Stimulated activated CD8-positive, alpha-beta memory T cell treated with anti-CD3 and anti-CD28 coated beads, Interleukin-7, amount 100 ng/mL, for 4 hours (primary cell): ENCODE data around the gene RNGTT.
"Not testable (repeated sequence)": the region's sequence is repeated elsewhere in the genome, so short reads cannot be mapped to it uniquely, and the experiment has no call there.

ENCODE experiments used
- DNase-seq, 2 donors: peaks; one replicate each; pipeline ENCODE4 v3.0.0-alpha.2; 2020; ENCODE audit warnings: low read depth in 2 of 2

The RNGTT gene

DNA sequence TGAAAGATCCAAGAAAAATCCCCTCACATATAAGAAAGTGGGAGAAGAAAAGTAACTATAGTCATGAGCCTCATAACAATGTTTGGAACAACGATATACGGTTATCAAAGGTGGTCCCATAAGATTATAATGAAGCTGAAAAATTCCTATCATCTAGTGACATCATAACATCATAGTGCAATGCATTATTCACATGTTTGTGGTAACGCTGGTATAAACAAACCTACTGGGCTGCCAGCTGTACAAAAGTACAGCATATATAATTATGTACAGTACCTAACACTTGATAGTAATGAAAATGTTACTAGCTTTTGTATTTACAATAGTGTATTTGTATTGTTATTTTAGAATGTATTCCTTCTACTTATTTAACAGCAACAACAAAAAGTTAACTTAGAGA is 240.7 kb downstream of the RNGTT start:
- DNase-seq: no peak

DNA sequence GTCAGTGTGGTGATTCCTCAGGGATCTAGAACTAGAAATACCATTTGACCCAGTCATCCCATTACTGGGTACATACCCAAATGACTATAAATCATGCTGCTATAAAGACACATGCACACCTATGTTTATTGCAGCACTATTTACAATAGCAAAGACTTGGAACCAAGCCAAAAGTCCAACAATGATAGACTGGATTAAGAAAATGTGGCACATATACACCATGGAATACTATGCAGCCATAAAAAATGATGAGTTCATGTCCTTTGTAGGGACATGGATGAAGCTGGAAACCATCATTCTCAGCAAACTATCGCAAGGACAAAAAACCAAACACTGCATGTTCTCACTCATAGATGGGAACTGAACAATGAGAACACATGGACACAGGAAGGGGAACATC is 247.0 kb downstream of the RNGTT start:
- DNase-seq: not testable (repeated sequence)

DNA sequence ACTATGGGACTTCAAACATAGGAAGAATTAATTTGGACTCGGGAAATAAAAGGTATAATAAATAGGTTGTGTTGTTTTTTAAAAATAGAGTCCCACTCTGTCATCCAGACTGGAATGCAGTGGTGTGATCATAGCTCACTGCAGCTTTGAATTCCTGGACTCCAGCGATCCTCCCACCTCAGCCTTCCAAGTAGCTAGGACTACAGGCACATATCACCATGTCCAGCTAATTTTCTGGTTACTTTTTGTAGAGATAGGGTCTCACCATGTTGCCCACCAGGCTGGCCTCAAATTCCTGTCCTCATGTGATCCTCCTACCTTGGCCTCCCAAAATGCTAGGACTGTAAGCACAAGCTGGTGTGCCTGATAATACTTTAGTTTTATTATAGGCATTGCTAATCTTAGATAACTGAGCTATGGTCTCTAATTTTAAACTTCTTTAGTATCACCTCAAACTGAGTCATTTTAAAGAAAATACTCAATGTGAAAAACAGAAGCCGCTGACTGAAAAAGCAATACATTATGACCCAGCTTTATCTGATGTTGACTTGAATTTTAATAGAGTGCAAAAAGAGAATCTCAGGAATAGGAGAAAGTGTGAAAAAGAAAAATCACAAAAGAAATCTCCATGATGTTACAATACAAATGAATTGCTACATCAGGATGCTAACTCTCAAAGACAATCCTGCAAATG is 251.0 kb downstream of the RNGTT start:
- DNase-seq: no peak

DNA sequence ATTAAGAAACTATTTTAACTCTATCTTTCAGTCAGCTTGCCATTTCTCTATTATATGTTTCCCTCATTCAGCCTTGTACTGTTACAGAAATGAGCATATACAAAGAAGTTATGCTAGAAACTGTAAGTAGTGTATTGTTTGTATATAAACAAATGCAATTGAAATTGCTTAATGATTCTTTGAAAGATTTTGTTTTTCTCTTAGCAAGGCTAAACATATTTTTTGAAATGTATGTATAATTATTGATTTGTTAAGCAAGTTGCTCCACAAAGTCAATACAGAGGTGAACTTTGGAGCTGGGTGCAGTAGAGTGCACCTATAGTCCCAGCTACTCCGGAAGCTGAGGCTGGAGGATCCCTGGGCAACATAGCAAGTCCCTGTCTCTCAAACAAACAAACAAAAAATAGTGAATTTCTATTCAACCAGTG is 253.6 kb downstream of the RNGTT start:
- no peak for DNase-seq

DNA sequence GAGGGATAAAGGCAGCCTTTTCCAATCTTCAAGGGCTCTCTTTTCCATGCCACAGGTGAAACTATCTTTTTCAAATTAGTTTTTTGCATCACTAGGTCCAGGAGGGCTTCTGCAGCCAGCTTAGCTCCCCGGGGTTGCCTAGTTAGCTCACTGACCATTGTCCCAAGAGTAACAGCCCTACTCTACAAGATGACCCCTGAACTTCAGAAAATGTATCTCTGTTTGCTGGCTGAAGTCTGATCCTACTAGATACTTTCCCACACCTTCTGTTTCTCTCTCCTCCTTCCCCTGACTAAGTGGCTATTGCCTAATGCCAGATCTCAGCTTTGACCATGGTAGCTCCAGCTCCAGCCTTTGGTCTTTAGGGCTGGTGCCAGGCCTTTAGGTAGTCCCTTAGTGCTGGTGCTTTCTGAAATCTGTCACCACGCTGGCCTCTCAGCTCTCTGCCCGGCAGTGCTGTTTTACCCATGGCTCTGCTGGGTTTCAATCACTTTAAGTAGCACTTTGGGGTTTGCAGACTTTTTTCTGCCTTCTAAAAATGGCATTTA is 255.1 kb downstream of the RNGTT start:
- no peak for DNase-seq

DNA sequence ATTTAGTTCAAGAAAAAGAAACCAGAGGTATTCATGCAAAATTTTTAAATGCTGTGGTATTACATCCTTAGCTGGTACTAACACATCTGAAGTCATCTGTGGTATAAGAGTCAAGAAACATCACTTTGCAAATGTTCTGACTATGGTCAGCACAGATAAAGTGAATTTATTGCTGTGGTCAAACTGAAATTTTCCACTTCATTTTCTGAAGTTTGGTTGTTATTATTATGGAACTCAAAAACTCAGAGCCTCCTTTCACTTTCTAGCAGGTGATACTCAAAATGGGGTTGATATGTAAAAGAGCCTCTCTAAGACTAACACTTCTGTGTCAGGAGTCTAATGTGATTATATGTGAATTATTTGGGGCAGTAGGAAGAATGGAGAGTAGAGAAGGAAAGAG is 257.8 kb downstream of the RNGTT start:
- no peak for DNase-seq

DNA sequence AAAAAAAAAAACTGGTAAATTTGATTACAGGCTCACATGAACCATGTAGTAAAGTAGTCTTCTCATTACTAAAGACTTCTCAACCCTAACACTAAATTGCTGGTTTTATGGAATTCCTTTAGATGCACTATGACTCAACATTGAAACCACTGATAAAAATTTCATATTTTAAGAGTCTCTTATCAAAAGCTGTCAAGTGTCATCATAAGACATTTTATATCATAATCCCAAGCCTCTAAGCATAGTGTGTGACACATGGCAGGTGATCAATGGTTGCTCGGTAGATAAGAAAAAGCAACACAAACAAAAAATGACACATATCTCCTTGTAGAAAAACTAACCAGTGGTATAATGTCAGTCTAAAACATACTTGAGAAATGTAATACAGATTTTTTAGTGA is 258.4 kb downstream of the RNGTT start:
- DNase-seq: no peak

DNA sequence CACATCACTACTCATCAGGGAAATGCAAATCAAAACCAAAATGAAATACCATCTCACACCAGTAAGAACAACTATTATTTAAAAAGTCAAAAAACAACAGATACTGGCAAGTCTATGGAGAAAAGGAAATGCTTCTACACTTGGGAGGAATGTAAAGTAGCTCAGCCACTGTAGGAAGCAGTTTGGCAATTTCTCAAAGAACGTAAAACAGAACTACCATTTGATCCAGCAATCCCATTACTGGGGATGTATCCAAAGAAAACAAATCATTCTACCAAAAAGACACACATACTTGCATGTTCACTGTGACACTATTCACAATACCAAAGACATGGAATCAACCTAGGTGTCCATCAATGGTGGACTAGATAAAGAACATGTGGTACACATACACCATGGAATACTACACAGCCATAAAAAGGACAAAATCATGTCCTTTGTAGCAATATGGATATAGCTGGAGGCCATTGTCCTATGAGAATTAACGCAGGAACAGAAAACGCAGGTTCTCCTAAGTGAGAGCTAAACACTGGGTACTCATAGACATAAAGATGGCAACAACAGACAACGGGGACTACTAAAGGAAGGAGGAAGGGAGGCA is 260.4 kb downstream of the RNGTT start:
- DNase-seq: no peak

DNA sequence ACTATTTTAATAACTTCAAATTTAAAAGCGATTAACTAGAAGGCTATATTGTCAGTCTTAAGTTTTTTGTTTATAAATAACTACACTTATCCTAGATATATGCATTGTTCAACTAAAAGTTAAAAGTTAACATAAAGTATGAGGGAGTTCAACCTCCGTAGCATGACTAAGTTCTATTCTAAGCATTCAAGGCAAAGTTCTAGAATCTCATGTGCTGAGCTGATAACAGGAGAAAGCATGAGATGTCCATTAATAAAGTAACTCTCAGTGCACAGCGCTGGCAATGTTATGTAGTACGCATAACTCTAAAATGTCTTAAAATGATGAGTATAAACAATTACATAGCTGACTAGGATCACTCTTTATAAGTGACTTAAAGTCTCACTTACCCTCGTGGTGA is 264.8 kb downstream of the RNGTT start:
- no peak for DNase-seq

DNA sequence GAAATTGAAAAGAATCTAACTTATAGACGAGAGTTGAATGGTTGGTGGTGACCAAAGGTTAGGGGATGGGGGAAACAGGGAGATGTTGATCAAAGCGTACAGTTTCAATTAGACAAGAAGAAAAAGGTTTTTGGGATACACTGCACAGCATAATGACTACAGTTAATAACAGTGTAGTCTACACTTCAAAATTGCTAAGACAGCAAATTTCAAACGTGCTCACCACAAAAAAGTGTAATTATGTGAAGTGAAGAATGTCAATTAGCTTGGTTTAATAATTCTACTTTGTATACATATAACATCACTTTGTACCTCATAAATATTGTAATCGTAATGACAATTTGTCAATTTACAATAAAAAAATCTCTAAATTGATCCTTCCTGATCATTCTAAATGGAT is 267.5 kb downstream of the RNGTT start:
- no peak for DNase-seq

DNA sequence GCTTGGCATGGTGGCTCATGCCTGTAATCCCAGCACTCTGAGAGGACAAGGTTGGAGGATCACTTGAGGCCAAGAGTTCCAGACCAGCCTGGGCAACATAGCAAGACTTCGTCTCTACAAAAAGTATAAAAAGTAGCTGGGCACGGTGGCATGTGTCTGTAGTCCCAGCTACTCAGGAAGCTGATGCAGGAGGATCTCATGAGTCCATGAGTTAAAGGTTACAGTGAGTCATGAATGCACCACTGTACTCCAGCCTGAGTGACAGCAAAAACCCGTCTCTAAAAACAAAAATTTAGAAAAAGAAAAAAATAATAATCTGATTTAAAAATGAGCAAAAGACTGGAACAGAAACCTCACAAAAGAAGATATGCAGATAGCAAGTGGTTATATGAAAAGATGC is 279.7 kb downstream of the RNGTT start:
- no peak for DNase-seq

DNA sequence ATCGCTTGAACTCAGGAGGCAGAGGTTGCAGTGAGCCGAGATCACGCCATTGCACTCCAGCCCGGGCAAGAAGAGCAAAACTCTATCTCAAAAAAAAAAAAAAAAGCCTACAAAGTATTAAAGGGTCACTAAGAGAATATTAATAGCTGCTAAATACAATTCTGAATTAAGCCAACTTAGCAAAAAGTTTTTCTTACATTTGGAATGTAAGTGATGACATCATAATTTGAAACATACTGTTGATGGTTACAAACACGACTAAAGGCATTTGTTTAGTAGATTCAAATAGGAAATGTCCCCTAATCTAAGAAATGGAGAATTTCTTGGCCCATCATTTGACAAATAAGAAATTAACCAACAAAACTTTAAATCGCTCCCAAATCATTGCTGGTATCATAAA is 282.8 kb downstream of the RNGTT start:
- no peak for DNase-seq

DNA sequence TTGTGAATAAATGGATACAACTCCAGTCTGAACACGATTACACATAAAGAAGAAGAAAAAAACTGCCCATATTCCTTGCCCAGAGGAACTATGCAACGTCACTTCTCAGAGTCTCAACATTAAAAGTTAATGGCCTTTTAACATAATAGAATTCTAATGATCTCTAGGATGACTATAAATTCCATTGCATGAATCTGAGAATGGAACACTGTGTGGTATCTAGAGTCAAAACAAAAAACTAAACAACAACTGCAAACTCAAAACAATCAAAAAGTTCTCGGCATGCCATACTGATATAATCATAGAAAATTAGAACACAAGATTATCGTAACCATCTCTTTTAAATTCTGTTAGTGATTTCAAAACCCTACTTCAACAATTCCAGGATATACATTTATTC is 283.6 kb downstream of the RNGTT start:
- DNase-seq: no peak

DNA sequence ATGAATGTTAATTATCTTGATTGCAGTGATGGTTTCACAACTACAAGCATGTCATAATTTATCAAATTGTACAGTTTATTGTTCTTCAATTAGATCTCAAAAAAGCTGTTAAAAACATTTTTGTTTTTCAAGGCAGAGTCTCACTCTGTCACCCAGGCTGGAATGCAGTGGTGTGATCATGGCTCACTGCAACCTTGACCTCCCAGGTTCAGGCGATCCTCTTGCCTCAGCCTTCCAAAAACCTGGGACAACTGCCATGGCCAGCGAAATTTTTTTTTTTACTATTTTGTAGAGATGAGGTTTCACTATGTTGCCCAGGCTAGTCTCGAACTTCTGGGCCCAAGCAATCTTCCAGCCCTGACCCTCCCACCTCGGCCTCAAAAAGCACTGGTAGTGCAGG is 286.1 kb downstream of the RNGTT start:
- DNase-seq: no peak

DNA sequence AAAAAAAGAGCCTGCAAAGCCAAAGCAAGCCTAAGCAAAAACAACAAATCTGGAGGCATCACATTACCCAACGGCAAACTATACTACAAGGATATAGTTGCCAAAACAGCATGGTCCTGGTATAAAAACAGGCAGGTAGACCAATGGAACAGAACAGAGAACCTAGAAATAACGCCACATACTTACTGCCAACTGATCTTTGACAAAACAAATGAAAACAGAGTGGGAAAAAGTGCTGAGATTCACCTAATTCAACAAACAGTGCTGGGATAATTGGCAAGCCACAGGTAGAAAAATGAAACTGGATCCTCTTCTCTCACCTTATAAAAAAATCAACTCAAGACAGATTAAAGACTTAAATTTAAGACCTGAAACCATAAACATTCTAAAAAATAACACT is 291.8 kb downstream of the RNGTT start:
- no peak for DNase-seq

DNA sequence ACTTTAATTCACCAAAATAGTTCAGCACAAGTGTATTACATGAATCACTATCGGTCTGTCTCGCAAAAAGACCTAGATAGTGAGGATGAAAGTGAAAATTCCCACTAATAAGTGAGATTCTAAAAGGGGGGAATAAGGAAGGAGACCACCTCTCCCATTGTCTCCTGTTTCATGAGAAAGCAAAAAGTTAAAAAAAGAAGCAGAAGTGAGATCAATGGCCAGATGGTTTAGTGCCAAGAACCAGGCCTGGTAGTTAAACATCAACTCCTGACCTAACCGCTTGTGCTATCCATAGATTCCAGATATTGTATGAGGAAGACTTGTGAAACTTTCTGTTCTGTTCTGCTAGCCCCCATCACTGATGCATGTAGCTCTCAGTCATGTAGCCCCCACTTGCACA is 293.0 kb downstream of the RNGTT start:
- DNase-seq: no peak

DNA sequence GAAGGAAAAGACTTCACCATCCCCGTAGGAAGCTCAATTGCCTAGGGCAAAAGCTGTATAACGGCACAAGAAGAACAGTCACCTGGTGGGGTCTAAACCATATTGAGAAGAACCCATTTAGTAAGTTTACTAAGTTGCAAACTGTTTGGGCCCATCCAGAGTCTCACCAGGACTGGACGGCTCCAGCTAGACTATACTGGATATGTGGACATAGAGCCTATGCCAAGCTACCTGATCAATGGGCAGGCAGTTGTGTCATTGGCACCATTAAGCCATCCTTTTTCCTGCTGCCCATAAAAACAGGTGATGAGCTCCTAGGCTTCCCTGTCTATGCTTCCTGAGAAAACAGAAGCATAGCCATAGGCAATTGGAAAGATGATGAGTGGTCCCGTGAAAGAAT is 293.9 kb downstream of the RNGTT start:
- no peak for DNase-seq

DNA sequence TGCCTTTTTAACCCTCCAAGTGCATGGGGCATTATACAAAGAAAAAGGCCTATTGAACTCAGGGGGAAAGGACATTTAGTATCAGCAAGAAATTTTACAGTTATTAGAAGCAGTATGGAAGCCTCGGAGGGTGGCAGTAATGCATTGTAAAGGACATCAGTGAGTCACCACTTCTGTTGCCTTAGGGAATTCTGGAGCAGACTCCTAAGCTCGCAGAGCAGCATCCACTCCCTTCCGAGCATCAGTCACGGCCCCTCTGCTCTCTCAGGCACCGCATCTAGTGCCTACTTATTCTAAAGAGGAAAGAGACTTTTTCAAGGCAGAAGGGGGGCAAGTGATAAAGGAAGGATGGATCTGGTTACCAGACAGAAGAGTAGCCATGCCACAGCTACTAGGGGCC is 296.5 kb downstream of the RNGTT start:
- no peak for DNase-seq

DNA sequence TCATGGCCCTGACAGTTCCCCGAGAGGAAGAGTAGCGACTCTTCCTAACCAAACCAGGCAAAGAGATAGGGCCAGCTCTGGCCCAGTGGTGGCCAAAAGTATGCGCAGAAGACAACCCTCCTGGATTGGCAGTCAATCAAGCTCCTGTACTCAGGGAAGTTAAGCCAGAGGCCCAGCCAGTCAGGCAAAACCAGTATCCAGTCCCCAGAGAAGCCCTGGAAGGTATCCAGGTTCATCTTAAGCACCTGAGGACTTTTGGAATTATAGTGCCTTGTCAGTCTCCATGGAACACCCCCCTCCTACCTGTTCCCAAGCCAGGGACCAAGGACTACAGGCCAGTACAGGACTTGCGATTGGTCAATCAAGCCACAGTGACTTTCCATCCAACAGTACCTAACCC is 298.3 kb downstream of the RNGTT start:
- DNase-seq: no peak

DNA sequence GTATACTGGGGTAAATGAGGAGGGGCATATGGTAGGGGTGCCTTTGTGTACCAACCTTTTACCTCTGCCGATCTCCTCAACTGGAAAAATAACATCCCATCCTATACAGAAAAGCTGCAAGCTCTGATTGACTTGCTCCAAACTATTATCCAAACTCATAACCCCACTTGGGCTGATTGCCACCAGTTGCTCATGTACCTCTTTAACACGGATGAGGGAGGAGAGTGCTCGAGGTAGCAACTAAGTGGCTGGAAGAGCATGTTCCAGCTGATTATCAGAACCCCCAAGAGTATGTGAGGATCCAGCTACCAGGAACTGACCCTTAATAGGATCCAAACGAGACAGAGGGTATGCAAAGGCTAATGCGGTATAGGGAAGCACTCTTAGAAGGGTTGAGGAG is 299.6 kb downstream of the RNGTT start:
- DNase-seq: no peak

DNA sequence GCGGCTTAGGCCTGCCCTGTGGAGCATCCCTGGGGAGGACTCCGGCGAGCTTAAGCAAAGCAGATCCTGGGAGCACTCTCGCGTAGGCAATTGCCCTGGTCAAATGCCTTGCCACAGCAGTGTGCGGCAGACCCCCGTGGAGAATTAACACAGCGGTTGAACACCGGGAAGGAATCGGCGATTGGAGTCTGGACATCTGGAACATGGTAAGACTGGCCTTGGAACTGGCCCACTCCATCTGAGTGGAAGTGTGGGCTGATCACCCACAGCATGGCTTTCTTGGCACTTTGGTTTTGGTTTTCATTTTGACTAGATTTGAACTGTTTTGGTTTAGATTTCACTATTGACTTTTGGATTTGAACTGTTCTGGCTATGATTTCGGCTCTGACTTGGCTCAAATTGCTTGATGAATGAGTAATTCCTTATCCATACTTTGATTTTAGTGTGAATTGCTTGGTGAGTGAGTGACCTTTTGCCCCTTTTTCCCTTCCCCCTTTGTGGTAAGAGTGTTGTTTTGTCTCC is 300.7 kb downstream of the RNGTT start:
- no peak for DNase-seq

DNA sequence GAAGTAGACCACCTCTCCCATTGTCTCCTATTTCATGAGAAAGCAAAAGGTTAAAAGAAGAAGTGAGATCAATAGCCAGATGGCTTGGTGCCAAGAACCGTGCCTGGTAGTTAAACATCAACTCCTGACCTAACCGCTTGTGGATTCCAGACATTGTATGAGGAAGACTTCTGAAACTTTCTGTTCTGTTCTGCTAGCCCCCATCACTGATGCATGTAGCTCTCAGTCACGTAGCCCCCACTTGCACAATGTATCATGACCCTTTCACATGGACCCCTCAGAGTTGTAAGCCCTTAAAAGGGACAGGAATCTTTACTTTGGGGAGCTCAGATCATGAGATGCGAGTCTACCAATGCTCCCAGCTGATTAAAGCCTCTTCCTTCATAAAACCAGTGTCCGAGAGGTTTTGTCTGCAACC is 301.2 kb downstream of the RNGTT start:
- no peak for DNase-seq

DNA sequence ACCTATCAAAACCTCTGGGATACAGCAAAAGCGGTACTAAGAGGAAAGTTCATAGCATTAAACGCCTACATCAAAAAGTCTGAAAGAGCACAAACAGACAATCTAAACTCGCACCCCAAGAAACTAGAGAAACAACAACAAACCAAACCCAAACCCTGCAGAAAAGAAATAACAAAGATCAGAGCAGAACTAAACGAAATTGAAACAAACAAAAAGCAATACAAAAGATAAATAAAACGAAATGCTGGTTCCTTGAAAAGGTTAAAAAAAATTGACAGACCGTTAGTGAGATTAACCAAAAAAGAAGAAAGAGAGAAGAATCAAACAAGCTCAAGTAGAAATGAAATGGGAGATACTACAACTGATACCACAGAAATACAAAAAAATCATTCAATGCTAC is 302.3 kb downstream of the RNGTT start:
- DNase-seq: no peak
